ENCODE data around the gene FAM163B. TPM values are rescaled to one million over a fixed set of nuclear protein-coding genes. Genes with fewer than 3 reads are reported as not detected.

FAM163B gene
- total RNA-seq, 2 donors from 2014 or later, result 0.78 TPM; not detected in 1

- TF ChIP-seq CTCF (IDR thresholded peaks at IDR 0.05) (no peak), POLR2A (IDR thresholded peaks at IDR 0.05) (no peak)
- H3K4me3 ChIP-seq, result no peak overlapping the region
- H3K36me3 ChIP-seq (replicated peaks in 1 of 2; ENCODE audit: insufficient read depth in 1 of 2, low read depth in 2 of 2), result no peaks in the 10 kb centered on the region
- H3K9me3 ChIP-seq, result peaks cover 0 to 20% (median 0%) of the 10 kb centered on the region in 3 donors
- ATAC-seq (no peak), DNase-seq (no peak)
- H3K4me1 ChIP-seq, result no peaks in the 10 kb centered on the region
- WGBS, 2 donors, result 63 to 72% methylated on average over 7 of the region's 7 CpGs
- intact Hi-C loops (cut with DNase I), result no loop called here
- H3K27me3 ChIP-seq, result no peaks in the 10 kb centered on the region
- no peak overlapping the region for H3K27ac ChIP-seq
These were observed 8.4 kb downstream of the FAM163B start for GRCh38 chr9:133600739-133601138.

- no peak overlapping the region for H3K4me3 ChIP-seq
- no peak for DNase-seq
- no peaks in the 10 kb centered on the region for H3K4me1 ChIP-seq
- intact Hi-C loops (cut with DNase I), result no loop called here
- WGBS, 2 donors, result 87 to 89% methylated on average over 6 of the region's 6 CpGs
- H3K36me3 ChIP-seq (replicated peaks in 1 of 2; ENCODE audit: insufficient read depth in 1 of 2, low read depth in 2 of 2), result no peaks in the 10 kb centered on the region
- H3K27ac ChIP-seq, result no peak overlapping the region
- peaks cover 0 to 20% (median 0%) of the 10 kb centered on the region in 3 donors for H3K9me3 ChIP-seq
- H3K27me3 ChIP-seq, result no peaks in the 10 kb centered on the region
- no peak for ATAC-seq
- TF ChIP-seq POLR2A (IDR thresholded peaks at IDR 0.05) (no peak), CTCF (IDR thresholded peaks at IDR 0.05) (no peak)
These were observed 9.6 kb downstream of the FAM163B start for GRCh38 chr9:133599470-133600173.

- no peak overlapping the region for H3K27ac ChIP-seq
- H3K9me3 ChIP-seq, result peaks cover 0 to 20% (median 0%) of the 10 kb centered on the region in 3 donors
- no peaks in the 10 kb centered on the region for H3K36me3 ChIP-seq (replicated peaks in 1 of 2; ENCODE audit: insufficient read depth in 1 of 2, low read depth in 2 of 2)
- H3K27me3 ChIP-seq, result no peaks in the 10 kb centered on the region
- DNase-seq, result no peak
- no peaks in the 10 kb centered on the region for H3K4me1 ChIP-seq
- no peak for TF ChIP-seq POLR2A (IDR thresholded peaks at IDR 0.05)
- H3K4me3 ChIP-seq, result no peak overlapping the region
- no peak for ATAC-seq
- intact Hi-C loops (cut with DNase I), result no loop called here
- WGBS, 2 donors, result 77 to 90% methylated on average over 6 to 7 of the region's 7 CpGs
These were observed 10.2 kb downstream of the FAM163B start for GRCh38 chr9:133598978-133599377.

GRCh38 chr9:133597316-133597957, 11.8 kb downstream of the FAM163B start:
- intact Hi-C loops (cut with DNase I), result no loop called here
- ATAC-seq, result no peak
- Histone ChIP-seq H3K27me3 (no peaks in the 10 kb centered on the region), H3K27ac (no peak overlapping the region), H3K4me1 (no peaks in the 10 kb centered on the region), H3K36me3 (replicated peaks in 1 of 2; ENCODE audit: insufficient read depth in 1 of 2, low read depth in 2 of 2) (no peaks in the 10 kb centered on the region), H3K4me3 (no peak overlapping the region), H3K9me3 (peaks cover 0 to 20% (median 0%) of the 10 kb centered on the region in 3 donors)
- DNase-seq, result no peak
- TF ChIP-seq CTCF (IDR thresholded peaks at IDR 0.05) (no peak), POLR2A (IDR thresholded peaks at IDR 0.05) (no peak)
- 69 to 75% methylated on average over 7 of the region's 7 CpGs for WGBS, 2 donors

- Histone ChIP-seq H3K9me3 (peaks cover 0 to 20% (median 0%) of the 10 kb centered on the region in 3 donors), H3K27me3 (no peaks in the 10 kb centered on the region)
These were observed 13.3 kb downstream of the FAM163B start for GRCh38 chr9:133595910-133596309.

More at GRCh38 chr9:133595910-133596309, 13.3 kb downstream of the FAM163B start:
- no peak for TF ChIP-seq CTCF (IDR thresholded peaks at IDR 0.05)
- TF ChIP-seq POLR2A (IDR thresholded peaks at IDR 0.05), result no peak
- Histone ChIP-seq H3K36me3 (replicated peaks in 1 of 2; ENCODE audit: insufficient read depth in 1 of 2, low read depth in 2 of 2) (no peaks in the 10 kb centered on the region), H3K4me1 (no peaks in the 10 kb centered on the region), H3K27ac (no peak overlapping the region), H3K4me3 (no peak overlapping the region)
- 71 to 75% methylated on average over 8 of the region's 8 CpGs for WGBS, 2 donors
- no peak for ATAC-seq
- DNase-seq, result no peak
- intact Hi-C loops (cut with DNase I), result no loop called here
